ENCODE data around the gene SS18L1. TPM values are rescaled to one million over a fixed set of nuclear protein-coding genes. Genes with fewer than 3 reads are reported as not detected.

Gene SS18L1
- polyA plus RNA-seq, 1 of the 3 experiments (the other 2 are of a cell fraction) = 10.7 TPM

DNA sequence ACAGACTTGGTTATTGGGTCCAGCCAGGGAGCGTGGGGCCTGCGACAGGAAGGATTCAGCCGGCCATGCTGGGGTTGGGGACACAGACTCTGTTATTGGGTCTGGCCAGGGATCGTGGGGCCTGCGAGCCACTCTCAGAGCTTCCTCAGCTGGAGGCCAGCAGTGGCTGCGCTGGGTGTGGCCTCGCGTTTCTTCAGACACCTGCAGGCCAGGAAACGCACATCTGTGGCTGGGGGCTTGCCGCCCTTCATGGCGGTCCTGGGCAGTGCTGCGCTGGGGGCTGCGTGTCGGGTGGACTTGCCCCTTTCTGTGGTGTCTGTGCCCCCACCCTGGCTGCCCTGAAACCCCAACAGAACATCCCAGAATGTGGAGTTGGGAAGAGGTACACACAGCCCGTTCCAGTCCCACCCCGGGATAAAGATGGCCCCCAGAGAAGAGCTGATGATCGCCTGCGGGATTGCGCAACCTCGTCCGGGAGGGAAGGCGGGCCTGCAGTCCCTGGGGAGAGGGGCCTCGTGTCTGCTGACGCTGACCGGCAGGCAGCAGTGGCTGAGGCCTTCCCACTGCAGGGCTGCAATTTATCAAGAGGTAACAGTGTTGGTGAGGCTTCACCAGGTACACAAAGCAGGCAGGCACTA is 22.3 kb downstream of the SS18L1 start:
- no peaks in the 10 kb centered on the region for H3K27me3 ChIP-seq (ENCODE audit: insufficient read depth)
- H3K4me1 ChIP-seq (ENCODE audit: control insufficient read depth in 1 of 2, insufficient read depth in 2 of 2, low read depth in 1 of 2, low read length in 1 of 2) = no peaks in the 10 kb centered on the region
- H3F3A ChIP-seq (replicated peaks; ENCODE audit: insufficient read depth) = no peaks in the 10 kb centered on the region
- DNase-seq = no peak
- H3K9ac ChIP-seq = no peak overlapping the region
- no peak overlapping the region for H3K4me3 ChIP-seq (ENCODE audit: low read depth in 2 of 2, low read length in 1 of 2)
- TF ChIP-seq EP300 (IDR thresholded peaks at IDR 0.05; ENCODE audit: borderline replicate concordance in 1 of 2, low read depth in 1 of 2, low read length in 1 of 2) = no peak
- no peak for TF ChIP-seq JUND (IDR thresholded peaks at IDR 0.05)
- no peak for TF ChIP-seq MXI1 (IDR thresholded peaks at IDR 0.05; ENCODE audit: low read depth, low read length)
- TF ChIP-seq, protein P1, sequence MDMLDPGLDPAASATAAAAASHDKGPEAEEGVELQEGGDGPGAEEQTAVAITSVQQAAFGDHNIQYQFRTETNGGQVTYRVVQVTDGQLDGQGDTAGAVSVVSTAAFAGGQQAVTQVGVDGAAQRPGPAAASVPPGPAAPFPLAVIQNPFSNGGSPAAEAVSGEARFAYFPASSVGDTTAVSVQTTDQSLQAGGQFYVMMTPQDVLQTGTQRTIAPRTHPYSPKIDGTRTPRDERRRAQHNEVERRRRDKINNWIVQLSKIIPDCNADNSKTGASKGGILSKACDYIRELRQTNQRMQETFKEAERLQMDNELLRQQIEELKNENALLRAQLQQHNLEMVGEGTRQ (IDR thresholded peaks at IDR 0.05; ENCODE audit: borderline replicate concordance, low read depth, low read length) = no peak
- TF ChIP-seq RFX5 (IDR thresholded peaks at IDR 0.05; ENCODE audit: low read length) = no peak
- TF ChIP-seq POLR2AphosphoS5 (IDR thresholded peaks at IDR 0.05; ENCODE audit: low read depth, low read length) = no peak
- TF ChIP-seq, protein P2, sequence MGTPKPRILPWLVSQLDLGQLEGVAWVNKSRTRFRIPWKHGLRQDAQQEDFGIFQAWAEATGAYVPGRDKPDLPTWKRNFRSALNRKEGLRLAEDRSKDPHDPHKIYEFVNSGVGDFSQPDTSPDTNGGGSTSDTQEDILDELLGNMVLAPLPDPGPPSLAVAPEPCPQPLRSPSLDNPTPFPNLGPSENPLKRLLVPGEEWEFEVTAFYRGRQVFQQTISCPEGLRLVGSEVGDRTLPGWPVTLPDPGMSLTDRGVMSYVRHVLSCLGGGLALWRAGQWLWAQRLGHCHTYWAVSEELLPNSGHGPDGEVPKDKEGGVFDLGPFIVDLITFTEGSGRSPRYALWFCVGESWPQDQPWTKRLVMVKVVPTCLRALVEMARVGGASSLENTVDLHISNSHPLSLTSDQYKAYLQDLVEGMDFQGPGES (IDR thresholded peaks at IDR 0.05; ENCODE audit: low read depth, low read length) = no peak
- no peak for TF ChIP-seq RXRA (IDR thresholded peaks at IDR 0.05; ENCODE audit: borderline replicate concordance, low read depth)
- no peak for TF ChIP-seq YY1 (IDR thresholded peaks at IDR 0.05; ENCODE audit: low read depth)
- TF ChIP-seq SIN3A (IDR thresholded peaks at IDR 0.05; ENCODE audit: borderline replicate concordance, low read depth, low read length) = no peak
- no peak for TF ChIP-seq RCOR1 (IDR thresholded peaks at IDR 0.05; ENCODE audit: low read length)
- no peak for TF ChIP-seq EZH2phosphoT487 (IDR thresholded peaks at IDR 0.05; ENCODE audit: borderline replicate concordance, low read depth)
- no peak for TF ChIP-seq TAF1 (IDR thresholded peaks at IDR 0.05; ENCODE audit: borderline replicate concordance, low read depth, low read length)
- TF ChIP-seq, protein P3, sequence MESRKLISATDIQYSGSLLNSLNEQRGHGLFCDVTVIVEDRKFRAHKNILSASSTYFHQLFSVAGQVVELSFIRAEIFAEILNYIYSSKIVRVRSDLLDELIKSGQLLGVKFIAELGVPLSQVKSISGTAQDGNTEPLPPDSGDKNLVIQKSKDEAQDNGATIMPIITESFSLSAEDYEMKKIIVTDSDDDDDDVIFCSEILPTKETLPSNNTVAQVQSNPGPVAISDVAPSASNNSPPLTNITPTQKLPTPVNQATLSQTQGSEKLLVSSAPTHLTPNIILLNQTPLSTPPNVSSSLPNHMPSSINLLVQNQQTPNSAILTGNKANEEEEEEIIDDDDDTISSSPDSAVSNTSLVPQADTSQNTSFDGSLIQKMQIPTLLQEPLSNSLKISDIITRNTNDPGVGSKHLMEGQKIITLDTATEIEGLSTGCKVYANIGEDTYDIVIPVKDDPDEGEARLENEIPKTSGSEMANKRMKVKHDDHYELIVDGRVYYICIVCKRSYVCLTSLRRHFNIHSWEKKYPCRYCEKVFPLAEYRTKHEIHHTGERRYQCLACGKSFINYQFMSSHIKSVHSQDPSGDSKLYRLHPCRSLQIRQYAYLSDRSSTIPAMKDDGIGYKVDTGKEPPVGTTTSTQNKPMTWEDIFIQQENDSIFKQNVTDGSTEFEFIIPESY (IDR thresholded peaks at IDR 0.05; ENCODE audit: borderline replicate concordance, low read depth) = no peak
- no peak for TF ChIP-seq NFIC (IDR thresholded peaks at IDR 0.05; ENCODE audit: borderline replicate concordance)
- no peak for TF ChIP-seq FOXM1 (IDR thresholded peaks at IDR 0.05; ENCODE audit: low read depth)
- CTCF ChIA-PET = no interaction called here
- peaks cover 0 to 40% of the 10 kb centered on the region in 2 experiments for H3K36me3 ChIP-seq (replicated peaks in 1 of 2; ENCODE audit: control insufficient read depth in 1 of 2, insufficient read depth in 2 of 2, low read length in 1 of 2)
- no peaks in the 10 kb centered on the region for H4K20me1 ChIP-seq (ENCODE audit: insufficient read depth)
- WGBS (ENCODE audit: low lambda C conversion rate) = 91% methylated on average over 16 of the region's 25 CpGs
- H3K9me2 ChIP-seq = no peaks in the 10 kb centered on the region
- no peak overlapping the region for H3K4me2 ChIP-seq
- no peak overlapping the region for H2AFZ ChIP-seq (ENCODE audit: low read depth)
- no peaks in the 10 kb centered on the region for H3K79me2 ChIP-seq (ENCODE audit: insufficient read depth)
- H3K9me3 ChIP-seq = no peaks in the 10 kb centered on the region
- POLR2A ChIA-PET = no interaction called here
- H3K27ac ChIP-seq (ENCODE audit: low read depth in 2 of 2, low read length in 1 of 2) = no peak overlapping the region

All from SK-N-SH (cell line).